Subcutaneous abdominal adipose tissue (tissue), 5 donors: ENCODE results near the gene DEF6.
"Not testable (repeated sequence)": the region's sequence is repeated elsewhere in the genome, so short reads cannot be mapped to it uniquely, and the experiment has no call there.

Source experiments
- H3K27ac ChIP-seq: one replicate; pipeline ENCODE4 v1.7.0; 2013; ENCODE audit warnings: low read depth, mild to moderate bottlenecking, inconsistent platforms, low read length, moderate library complexity
- H3K27me3 ChIP-seq, 5 donors: one replicate each; pipeline ENCODE4 v1.7.0; 2013; ENCODE audit warnings: low read length in 5 of 5, inconsistent platforms in 1 of 5; ENCODE audit not compliant: control insufficient read depth in 5 of 5, insufficient read depth in 4 of 5
- H3K36me3 ChIP-seq, 5 donors: one replicate each; pipeline ENCODE4 v1.7.0; 2013; ENCODE audit warnings: low read length in 5 of 5; ENCODE audit not compliant: control insufficient read depth in 5 of 5, insufficient read depth in 5 of 5
- H3K4me1 ChIP-seq, 5 donors: one replicate each; pipeline ENCODE4 v1.7.0; 2013; ENCODE audit warnings: low read length in 5 of 5, mild to moderate bottlenecking in 3 of 5, moderate library complexity in 1 of 5; ENCODE audit not compliant: control insufficient read depth in 5 of 5, insufficient read depth in 5 of 5
- H3K4me3 ChIP-seq, 5 donors: one replicate each; pipeline ENCODE4 v1.7.0; 2013; ENCODE audit warnings: low read length in 5 of 5, low read depth in 1 of 5
- H3K9ac ChIP-seq, 5 donors: one replicate each; pipeline ENCODE4 v1.7.0; 2013; ENCODE audit warnings: low read length in 5 of 5, mild to moderate bottlenecking in 4 of 5, moderate library complexity in 3 of 5
- H3K9me3 ChIP-seq, 5 donors: one replicate each; pipeline ENCODE4 v1.7.0; 2013; ENCODE audit warnings: low read length in 5 of 5; ENCODE audit not compliant: control insufficient read depth in 5 of 5
- donor health status: healthy.
- donor health status: healthy.
- donor health status: healthy.
- donor health status: healthy.
- donor health status: healthy.

DEF6 gene

DNA sequence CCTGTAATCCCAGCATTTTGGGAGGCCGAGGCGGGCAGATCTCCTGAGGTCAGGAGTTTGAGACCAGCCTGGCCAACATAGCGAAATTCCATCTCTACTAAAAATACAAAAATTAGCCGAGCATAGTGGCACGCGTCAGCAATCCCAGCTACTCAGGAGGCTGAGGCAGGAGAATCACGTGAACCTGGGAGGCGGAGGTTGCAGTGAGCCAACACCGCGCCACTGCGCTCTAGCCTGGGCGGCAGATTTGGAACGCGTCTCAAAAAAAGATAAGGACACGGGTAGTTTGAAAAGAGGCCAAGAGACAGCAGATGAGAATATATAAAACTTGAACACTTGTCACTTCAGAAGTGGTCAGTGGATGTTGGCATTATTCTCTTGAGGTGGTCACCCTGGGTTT lies 9.5 kb downstream of the DEF6 start:
- H3K36me3 ChIP-seq, H3K9me3 ChIP-seq, H3K27ac ChIP-seq, H3K4me3 ChIP-seq, H3K9ac ChIP-seq, H3K27me3 ChIP-seq: not testable (repeated sequence)
- peaks cover 4 to 26% (median 16%) of the 10 kb centered on the region in 5 donors for H3K4me1 ChIP-seq

DNA sequence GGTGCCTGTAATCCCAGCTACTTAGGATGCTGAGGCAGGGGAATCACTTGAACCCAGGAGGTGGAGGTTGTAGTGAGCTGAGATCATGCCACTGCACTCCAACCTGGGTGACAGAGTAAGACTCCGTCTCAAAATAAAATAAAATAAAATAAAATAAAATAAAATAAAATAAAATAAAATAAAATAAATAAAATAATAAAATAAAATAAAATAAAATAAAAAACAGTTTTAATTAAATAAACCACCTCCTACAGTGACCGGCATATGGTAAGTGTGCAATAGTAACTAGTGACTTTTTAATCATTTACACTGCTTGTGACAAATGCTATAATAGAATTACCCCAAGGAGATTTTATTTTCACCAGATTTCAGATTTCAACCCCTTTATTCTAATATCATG lies 10.9 kb downstream of the DEF6 start:
- H3K9ac ChIP-seq, H3K36me3 ChIP-seq, H3K27ac ChIP-seq, H3K4me3 ChIP-seq, H3K27me3 ChIP-seq, H3K9me3 ChIP-seq: not testable (repeated sequence)
- H3K4me1 ChIP-seq = peaks cover 0 to 22% (median 13%) of the 10 kb centered on the region in 5 donors

DNA sequence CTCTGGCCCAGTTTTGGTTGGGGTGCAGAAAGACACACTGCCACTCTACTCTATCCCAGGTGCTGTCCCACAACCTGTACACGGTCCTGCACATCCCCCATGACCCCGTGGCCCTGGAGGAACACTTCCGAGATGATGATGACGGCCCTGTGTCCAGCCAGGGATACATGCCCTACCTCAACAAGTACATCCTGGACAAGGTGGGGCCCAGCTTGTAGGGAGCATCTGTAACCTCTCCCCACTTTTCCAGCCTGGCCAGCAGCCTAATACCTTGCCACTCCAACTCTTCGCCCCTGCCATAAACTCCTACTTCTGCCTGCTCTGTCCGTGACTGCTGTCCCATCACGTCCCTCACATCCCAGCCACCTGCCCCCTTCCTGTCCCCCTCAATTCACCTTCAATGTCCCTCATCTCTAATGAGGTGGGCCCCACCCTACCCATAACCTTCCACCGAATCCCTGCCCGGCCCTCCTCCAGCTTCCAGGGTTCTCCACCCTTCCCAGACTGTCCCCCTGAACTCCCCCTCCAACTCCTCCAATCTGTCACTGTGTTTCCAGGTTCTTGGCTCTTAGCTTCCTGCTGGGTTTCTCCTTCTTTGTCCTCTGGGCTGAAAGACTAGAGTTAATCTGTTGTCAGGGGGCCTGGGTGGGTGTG lies 12.1 kb downstream of the DEF6 start:
- Histone ChIP-seq H3K4me1 (peaks cover 0 to 22% (median 13%) of the 10 kb centered on the region in 5 donors), H3K4me3 (no peak overlapping the region), H3K27ac (no peak overlapping the region), H3K27me3 (no peaks in the 10 kb centered on the region), H3K36me3 (no peaks in the 10 kb centered on the region), H3K9ac (no peak overlapping the region), H3K9me3 (no peaks in the 10 kb centered on the region)

DNA sequence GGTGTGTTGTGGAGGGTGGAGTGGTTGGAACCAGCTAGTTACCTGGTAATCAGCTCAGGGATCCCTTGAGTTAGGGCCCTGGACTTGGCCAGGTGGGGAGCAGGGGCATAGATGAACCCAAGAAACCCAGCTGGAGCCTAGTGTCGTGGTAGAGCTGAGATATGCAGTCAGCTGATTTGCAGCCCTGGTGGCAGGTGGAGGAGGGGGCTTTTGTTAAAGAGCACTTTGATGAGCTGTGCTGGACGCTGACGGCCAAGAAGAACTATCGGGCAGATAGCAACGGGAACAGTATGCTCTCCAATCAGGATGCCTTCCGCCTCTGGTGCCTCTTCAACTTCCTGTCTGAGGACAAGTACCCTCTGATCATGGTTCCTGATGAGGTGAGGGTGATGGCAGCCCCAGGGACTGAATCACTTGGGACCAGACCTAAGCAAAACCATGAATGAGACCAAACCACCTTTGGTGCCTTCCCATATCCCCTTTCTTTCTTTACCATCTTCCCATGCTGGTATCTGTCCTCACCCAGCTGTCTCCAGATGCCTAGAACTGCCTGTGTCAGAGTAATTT lies 12.7 kb downstream of the DEF6 start:
- Histone ChIP-seq H3K36me3 (no peaks in the 10 kb centered on the region), H3K4me3 (no peak overlapping the region), H3K27ac (no peak overlapping the region), H3K9ac (no peak overlapping the region), H3K4me1 (peaks cover 0 to 22% (median 13%) of the 10 kb centered on the region in 5 donors), H3K27me3 (no peaks in the 10 kb centered on the region), H3K9me3 (no peaks in the 10 kb centered on the region)

DNA sequence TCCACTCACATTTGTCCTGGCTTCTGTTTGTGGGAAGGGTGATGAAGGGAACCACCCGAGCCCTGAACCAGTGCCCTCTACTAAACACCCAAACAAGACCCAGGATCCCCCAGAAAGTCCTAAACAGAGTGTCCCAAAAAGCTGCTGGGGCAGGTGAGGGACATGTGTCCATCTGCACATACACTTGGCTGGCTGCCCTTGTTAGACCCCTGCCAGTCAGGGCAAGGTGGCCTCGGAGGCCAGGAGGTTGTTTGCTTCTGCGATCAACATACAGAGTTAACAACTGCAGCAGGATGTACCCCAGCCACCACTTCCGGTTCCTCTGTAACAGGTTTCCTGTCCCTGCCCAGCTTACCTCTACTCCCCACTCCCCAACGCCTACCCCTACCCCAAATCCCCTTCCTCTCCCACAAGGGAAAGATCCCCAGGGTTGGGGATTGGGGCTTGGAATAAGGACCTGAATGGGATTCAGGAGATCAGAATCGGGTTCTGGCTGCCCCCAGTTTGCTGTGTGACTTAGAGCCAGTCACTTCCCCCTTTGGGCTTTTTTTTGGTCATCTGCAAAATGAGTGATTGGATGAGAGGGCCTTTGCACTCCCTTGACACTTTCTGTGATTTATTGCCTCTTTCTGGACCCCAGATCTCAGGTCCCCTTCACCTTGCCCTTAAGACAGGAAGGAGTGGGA lies 13.9 kb downstream of the DEF6 start:
- H3K36me3 ChIP-seq = no peaks in the 10 kb centered on the region
- no peak overlapping the region for H3K4me3 ChIP-seq
- H3K27me3 ChIP-seq = no peaks in the 10 kb centered on the region
- no peaks in the 10 kb centered on the region for H3K9me3 ChIP-seq
- peaks cover 0 to 22% (median 13%) of the 10 kb centered on the region in 5 donors for H3K4me1 ChIP-seq
- H3K9ac ChIP-seq = no peak overlapping the region
- no peak overlapping the region for H3K27ac ChIP-seq

DNA sequence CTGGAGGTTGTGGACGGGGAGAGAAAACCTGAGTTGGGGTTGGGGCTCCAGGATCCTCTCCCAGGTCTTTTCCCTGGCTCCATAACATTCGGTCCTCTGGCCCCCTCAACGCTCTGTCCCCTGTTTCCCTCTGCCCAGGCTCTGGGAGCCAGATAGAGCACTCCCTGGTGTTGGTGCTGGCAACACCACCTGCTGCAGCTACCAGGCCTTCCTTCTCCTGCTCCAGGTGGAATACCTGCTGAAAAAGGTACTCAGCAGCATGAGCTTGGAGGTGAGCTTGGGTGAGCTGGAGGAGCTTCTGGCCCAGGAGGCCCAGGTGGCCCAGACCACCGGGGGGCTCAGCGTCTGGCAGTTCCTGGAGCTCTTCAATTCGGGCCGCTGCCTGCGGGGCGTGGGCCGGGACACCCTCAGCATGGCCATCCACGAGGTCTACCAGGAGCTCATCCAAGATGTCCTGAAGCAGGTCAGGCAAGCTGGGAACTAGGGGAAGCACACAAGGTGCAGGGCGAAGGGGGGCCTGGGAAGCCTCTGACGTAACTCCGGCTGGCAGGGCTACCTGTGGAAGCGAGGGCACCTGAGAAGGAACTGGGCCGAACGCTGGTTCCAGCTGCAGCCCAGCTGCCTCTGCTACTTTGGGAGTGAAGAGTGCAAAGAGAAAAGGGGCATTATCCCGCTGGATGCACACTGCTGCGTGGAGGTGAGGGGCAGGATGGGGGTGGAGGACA lies 14.6 kb downstream of the DEF6 start:
- Histone ChIP-seq H3K27me3 (no peaks in the 10 kb centered on the region), H3K27ac (no peak overlapping the region), H3K9ac (no peak overlapping the region), H3K4me1 (peaks cover 0 to 22% (median 13%) of the 10 kb centered on the region in 5 donors), H3K4me3 (no peak overlapping the region), H3K36me3 (no peaks in the 10 kb centered on the region), H3K9me3 (no peaks in the 10 kb centered on the region)

DNA sequence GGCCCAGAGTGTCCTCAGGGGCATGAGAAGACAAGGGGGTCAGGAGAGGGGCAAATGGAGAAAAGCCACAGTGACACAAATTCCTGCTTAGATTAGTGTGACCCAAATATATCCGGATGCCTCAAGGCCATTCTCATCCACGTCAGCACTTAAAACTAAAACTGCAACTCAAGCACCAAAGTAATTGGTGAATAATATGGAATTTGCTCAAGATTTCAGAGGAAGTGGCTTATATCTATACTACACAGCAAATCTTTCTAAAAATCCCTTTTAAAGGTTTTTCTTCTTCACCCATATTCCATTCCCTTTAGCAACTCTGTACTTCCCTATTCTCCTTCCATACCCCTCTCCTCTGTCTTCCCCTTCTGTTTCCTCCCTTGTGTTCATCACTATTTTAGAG lies 15.2 kb downstream of the DEF6 start:
- H3K36me3 ChIP-seq = no peaks in the 10 kb centered on the region
- H3K27ac ChIP-seq = no peak overlapping the region
- peaks cover 0 to 26% (median 16%) of the 10 kb centered on the region in 5 donors for H3K4me1 ChIP-seq
- no peak overlapping the region for H3K9ac ChIP-seq
- H3K4me3 ChIP-seq = no peak overlapping the region
- H3K27me3 ChIP-seq = no peaks in the 10 kb centered on the region
- H3K9me3 ChIP-seq = no peaks in the 10 kb centered on the region

DNA sequence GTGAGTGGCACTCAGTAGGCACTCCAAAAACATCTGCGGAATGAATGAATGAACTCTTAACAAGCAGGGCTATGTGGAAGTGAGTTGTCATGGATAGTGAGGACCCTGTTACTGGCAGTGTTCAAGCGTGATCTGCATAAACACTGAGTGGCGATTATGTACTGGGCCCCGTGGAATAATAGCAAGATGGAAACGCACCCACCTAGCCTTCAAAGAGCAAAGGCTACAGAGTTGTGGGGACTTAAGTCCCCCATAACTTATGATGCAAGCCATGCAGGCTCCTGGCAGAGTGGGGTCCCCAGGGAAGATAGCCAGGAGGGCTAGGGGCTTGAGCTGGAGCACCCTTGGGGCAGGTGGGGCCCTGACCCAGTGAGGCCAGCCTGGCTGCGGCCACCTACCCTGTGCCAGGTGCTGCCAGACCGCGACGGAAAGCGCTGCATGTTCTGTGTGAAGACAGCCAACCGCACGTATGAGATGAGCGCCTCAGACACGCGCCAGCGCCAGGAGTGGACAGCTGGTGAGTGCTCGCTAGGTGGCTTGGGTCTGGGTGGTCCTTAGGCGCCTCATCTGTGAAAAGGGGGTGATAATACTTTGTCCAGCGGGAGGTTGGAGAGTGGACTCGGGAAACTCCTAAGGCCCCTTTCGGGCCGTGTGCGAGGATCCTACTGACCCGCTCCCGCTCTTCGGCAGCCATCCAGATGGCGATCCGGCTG lies 20.0 kb downstream of the DEF6 start:
- no peak overlapping the region for H3K27ac ChIP-seq
- peak overlapping the region in 2 of 5 donors; percentile 22 to 64 for H3K9ac ChIP-seq
- H3K36me3 ChIP-seq = peaks cover 0 to 20% (median 0%) of the 10 kb centered on the region in 5 donors
- H3K4me1 ChIP-seq = peaks cover 2 to 18% (median 14%) of the 10 kb centered on the region in 5 donors
- no peaks in the 10 kb centered on the region for H3K27me3 ChIP-seq
- peak overlapping the region in 4 of 5 donors; percentile 69 to 80 (median 71) for H3K4me3 ChIP-seq
- no peaks in the 10 kb centered on the region for H3K9me3 ChIP-seq

DNA sequence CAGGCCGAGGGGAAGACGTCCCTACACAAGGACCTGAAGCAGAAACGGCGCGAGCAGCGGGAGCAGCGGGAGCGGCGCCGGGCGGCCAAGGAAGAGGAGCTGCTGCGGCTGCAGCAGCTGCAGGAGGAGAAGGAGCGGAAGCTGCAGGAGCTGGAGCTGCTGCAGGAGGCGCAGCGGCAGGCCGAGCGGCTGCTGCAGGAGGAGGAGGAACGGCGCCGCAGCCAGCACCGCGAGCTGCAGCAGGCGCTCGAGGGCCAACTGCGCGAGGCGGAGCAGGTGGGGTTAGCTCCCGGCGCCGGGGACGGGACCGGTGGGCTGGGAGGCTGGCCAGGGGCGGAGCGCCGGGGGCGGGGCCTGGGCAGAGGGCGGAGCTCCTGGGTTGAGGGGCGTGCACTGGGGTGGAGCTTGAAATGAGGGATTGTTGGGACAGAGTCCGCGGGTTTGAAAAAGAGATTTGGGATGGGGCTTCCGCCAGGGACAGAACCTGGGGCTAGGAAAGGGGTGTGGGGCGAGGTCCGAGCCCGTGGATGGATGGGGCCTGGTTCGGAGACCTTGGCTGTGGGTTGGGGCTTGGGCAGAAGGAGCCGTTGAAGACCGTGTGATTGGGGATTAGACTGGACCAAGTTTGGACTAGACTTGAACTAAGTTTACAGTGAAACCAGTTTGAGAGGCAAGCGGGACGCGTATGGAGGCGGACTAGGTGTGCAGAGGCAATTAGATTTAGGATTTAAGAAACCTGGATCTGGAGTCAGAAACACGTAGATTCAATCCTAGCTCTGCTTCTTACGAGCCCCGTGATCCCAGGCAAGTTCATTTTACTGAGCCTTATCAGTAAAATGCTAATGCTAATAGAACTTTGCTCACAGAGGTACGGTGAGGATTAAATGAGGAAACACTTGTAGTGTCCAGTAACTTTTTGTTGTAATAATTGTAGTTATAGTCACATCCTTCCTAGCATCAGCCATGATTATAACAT lies 20.9 kb downstream of the DEF6 start:
- peak overlapping the region in 2 of 5 donors; percentile 22 to 64 for H3K9ac ChIP-seq
- peak overlapping the region; percentile 67 to 80 (median 71) for H3K4me3 ChIP-seq
- H3K27me3 ChIP-seq = no peaks in the 10 kb centered on the region
- peaks cover 2 to 15% (median 12%) of the 10 kb centered on the region in 5 donors for H3K4me1 ChIP-seq
- H3K9me3 ChIP-seq = no peaks in the 10 kb centered on the region
- H3K27ac ChIP-seq = no peak overlapping the region
- H3K36me3 ChIP-seq = peaks cover 0 to 21% (median 0%) of the 10 kb centered on the region in 5 donors
